ENCODE measurements around the gene RMRP. TPM values are rescaled to one million over a fixed set of nuclear protein-coding genes. Genes with fewer than 3 reads are reported as not detected.

The RMRP gene
- total and polyA plus RNA-seq, 10 of the 15 experiments (the other 5 are each of a cell fraction or from before 2014, with no cell fraction given): 12.0 to 42,450 (median 6,418) TPM; not detected in 4

DNA sequence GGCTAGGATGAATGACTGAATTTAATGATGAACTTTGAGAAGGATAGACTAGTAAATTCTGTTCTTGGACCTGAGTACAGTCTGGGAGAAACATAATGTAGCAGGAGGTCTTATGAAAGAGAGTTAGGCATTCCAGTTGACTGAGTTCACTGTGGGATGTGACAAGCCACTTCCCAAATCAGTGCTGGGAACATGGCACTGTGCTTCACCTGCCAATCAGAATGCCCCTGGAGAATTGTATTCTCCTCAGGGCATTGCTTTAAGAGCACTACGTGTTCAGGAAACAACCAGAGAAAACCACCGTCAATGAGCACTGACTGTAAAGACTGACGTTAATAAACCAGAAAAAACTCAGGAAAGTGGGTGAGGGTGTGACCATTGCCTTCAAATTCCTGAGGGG, 1.5 kb upstream of the RMRP start:
- H3K9me3 ChIP-seq (replicated peaks; ENCODE audit: control insufficient read depth, insufficient read depth, low read length): no peaks in the 10 kb centered on the region
- peak overlapping the region; percentile 90 for H3K27ac ChIP-seq (ENCODE audit: control insufficient read depth, insufficient read depth)
- H3K9ac ChIP-seq (ENCODE audit: control insufficient read depth, insufficient read depth, low read length): peak overlapping the region; percentile 78
- H4K20me1 ChIP-seq (ENCODE audit: control insufficient read depth, insufficient read depth): no peaks in the 10 kb centered on the region
- POLR2A ChIA-PET: interaction anchor here (0.9 to 10.9 kb wide), 8 partner anchors 11 to 119 kb away, joined by 3 to 163 read pairs (median 6); partner anchors contain the start of genes CD72, CREB3, SIT1 and TESK1
- FAIRE-seq (no peak), ATAC-seq (no peak), DNase-seq (ENCODE audit: low read depth, low spot score) (no peak)
- BruUV-seq (replicated peaks): no TSS peak
- H3K27me3 ChIP-seq (replicated peaks in 1 of 2; ENCODE audit: control insufficient read depth in 2 of 2, insufficient read depth in 2 of 2, low read length in 1 of 2): no peaks in the 10 kb centered on the region
- intact Hi-C loops (cut with micrococcal nuclease; ENCODE audit: unreplicated experiment): loop anchor here (2.0 to 10.0 kb wide), 2 partner anchors 69 to 165 kb away; partner anchors contain the start of genes FAM221B and TMEM8B
- peak overlapping the region; percentile 95 for H3K4me2 ChIP-seq (ENCODE audit: control insufficient read depth, insufficient read depth)
- peaks cover 34% of the 10 kb centered on the region for H3K79me2 ChIP-seq (ENCODE audit: control insufficient read depth, insufficient read depth, low read length)
- no peak overlapping the region; the same call in 1 of the 2 replicates for H2AFZ ChIP-seq (ENCODE audit: control insufficient read depth, low read depth, low read length)
- H3K4me1 ChIP-seq (ENCODE audit: control insufficient read depth, insufficient read depth, low read length): peaks cover 34% of the 10 kb centered on the region
- peaks cover 6 to 9% of the 10 kb centered on the region in 2 experiments; a peak in 3 of 4 replicates for H3K36me3 ChIP-seq (ENCODE audit: control insufficient read depth in 2 of 2, insufficient read depth in 2 of 2, low read length in 1 of 2)
- CTCF ChIA-PET: interaction anchor here (0.5 to 13.5 kb wide), 16 partner anchors 12 to 223 kb away, joined by 3 to 227 read pairs (median 6); partner anchors contain the start of genes CREB3, GBA2, RGP1 and TLN1
- peak overlapping the region; percentile 85 for H3K4me3 ChIP-seq
- in situ Hi-C loops (cut with MboI): no loop called here
- TF ChIP-seq MEF2B (IDR thresholded peaks at IDR 0.05; ENCODE audit: partially characterized antibody, poor library complexity, severe bottlenecking) (peak; percentile 89), IKZF2 (IDR thresholded peaks at IDR 0.05) (0 out of 4 replicates have a peak, but pooled peaks of 1 of the 2 experiments have one; percentile 22), ASH2L (IDR thresholded peaks at IDR 0.05; ENCODE audit: borderline replicate concordance, low read depth) (no peak)
- TF ChIP-seq, protein P1, sequence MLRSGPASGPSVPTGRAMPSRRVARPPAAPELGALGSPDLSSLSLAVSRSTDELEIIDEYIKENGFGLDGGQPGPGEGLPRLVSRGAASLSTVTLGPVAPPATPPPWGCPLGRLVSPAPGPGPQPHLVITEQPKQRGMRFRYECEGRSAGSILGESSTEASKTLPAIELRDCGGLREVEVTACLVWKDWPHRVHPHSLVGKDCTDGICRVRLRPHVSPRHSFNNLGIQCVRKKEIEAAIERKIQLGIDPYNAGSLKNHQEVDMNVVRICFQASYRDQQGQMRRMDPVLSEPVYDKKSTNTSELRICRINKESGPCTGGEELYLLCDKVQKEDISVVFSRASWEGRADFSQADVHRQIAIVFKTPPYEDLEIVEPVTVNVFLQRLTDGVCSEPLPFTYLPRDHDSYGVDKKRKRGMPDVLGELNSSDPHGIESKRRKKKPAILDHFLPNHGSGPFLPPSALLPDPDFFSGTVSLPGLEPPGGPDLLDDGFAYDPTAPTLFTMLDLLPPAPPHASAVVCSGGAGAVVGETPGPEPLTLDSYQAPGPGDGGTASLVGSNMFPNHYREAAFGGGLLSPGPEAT (IDR thresholded peaks at IDR 0.05; ENCODE audit: low read depth): 0 out of 2 replicates have a peak, but pooled peaks have one; percentile 23
- TF ChIP-seq, protein P2, sequence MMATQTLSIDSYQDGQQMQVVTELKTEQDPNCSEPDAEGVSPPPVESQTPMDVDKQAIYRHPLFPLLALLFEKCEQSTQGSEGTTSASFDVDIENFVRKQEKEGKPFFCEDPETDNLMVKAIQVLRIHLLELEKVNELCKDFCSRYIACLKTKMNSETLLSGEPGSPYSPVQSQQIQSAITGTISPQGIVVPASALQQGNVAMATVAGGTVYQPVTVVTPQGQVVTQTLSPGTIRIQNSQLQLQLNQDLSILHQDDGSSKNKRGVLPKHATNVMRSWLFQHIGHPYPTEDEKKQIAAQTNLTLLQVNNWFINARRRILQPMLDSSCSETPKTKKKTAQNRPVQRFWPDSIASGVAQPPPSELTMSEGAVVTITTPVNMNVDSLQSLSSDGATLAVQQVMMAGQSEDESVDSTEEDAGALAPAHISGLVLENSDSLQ (IDR thresholded peaks at IDR 0.05): peak; percentile 83
- TF ChIP-seq, protein P3, sequence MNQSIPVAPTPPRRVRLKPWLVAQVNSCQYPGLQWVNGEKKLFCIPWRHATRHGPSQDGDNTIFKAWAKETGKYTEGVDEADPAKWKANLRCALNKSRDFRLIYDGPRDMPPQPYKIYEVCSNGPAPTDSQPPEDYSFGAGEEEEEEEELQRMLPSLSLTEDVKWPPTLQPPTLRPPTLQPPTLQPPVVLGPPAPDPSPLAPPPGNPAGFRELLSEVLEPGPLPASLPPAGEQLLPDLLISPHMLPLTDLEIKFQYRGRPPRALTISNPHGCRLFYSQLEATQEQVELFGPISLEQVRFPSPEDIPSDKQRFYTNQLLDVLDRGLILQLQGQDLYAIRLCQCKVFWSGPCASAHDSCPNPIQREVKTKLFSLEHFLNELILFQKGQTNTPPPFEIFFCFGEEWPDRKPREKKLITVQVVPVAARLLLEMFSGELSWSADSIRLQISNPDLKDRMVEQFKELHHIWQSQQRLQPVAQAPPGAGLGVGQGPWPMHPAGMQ (IDR thresholded peaks at IDR 0.05; ENCODE audit: borderline replicate concordance): no peak
- TF ChIP-seq, protein P4, sequence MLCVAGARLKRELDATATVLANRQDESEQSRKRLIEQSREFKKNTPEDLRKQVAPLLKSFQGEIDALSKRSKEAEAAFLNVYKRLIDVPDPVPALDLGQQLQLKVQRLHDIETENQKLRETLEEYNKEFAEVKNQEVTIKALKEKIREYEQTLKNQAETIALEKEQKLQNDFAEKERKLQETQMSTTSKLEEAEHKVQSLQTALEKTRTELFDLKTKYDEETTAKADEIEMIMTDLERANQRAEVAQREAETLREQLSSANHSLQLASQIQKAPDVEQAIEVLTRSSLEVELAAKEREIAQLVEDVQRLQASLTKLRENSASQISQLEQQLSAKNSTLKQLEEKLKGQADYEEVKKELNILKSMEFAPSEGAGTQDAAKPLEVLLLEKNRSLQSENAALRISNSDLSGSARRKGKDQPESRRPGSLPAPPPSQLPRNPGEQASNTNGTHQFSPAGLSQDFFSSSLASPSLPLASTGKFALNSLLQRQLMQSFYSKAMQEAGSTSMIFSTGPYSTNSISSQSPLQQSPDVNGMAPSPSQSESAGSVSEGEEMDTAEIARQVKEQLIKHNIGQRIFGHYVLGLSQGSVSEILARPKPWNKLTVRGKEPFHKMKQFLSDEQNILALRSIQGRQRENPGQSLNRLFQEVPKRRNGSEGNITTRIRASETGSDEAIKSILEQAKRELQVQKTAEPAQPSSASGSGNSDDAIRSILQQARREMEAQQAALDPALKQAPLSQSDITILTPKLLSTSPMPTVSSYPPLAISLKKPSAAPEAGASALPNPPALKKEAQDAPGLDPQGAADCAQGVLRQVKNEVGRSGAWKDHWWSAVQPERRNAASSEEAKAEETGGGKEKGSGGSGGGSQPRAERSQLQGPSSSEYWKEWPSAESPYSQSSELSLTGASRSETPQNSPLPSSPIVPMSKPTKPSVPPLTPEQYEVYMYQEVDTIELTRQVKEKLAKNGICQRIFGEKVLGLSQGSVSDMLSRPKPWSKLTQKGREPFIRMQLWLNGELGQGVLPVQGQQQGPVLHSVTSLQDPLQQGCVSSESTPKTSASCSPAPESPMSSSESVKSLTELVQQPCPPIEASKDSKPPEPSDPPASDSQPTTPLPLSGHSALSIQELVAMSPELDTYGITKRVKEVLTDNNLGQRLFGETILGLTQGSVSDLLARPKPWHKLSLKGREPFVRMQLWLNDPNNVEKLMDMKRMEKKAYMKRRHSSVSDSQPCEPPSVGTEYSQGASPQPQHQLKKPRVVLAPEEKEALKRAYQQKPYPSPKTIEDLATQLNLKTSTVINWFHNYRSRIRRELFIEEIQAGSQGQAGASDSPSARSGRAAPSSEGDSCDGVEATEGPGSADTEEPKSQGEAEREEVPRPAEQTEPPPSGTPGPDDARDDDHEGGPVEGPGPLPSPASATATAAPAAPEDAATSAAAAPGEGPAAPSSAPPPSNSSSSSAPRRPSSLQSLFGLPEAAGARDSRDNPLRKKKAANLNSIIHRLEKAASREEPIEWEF (IDR thresholded peaks at IDR 0.05; ENCODE audit: insufficient replicate concordance, low read depth, low read length): peak; percentile 40
- SMC1A ChIA-PET (ENCODE audit: uncharacterized antibody, unreplicated experiment): interaction anchor here (0.9 to 12.5 kb wide), 7 partner anchors 12 to 223 kb away, joined by 3 to 145 read pairs (median 9); partner anchors contain the start of genes CREB3, SIT1 and TLN1
- WGBS (ENCODE audit: insufficient coverage, insufficient replicate concordance, low lambda C conversion rate, missing lambda C conversion rate): 21% methylated on average over 3 of the region's 3 CpGs
- RAD21 ChIA-PET (ENCODE audit: unreplicated experiment): interaction anchor here (0.8 to 5.2 kb wide), 7 partner anchors 11 to 131 kb away, joined by 3 to 60 read pairs (median 14); partner anchors contain the start of genes CREB3, TESK1 and TLN1
